T-helper 2 cell treated with Interferon-gamma antibody and Interleukin-4, amounts not matched to agents 5 μg/mL and 100 μg/mL, for 36 hours (primary cell): ENCODE data around the gene IYD.
"Not testable (repeated sequence)": the region's sequence is repeated elsewhere in the genome, so short reads cannot be mapped to it uniquely, and the experiment has no call there.

Source experiments
- DNase-seq: peaks from one replicate; pipeline ENCODE4 v3.0.0; 2021; ENCODE audit warnings: low spot score
- H3K27ac Mint-ChIP-seq: one replicate; pipeline ENCODE4 v1.8.0; 2021; ENCODE audit warnings: mild to moderate bottlenecking, mixed read lengths
- H3K27me3 Mint-ChIP-seq: one replicate; pipeline ENCODE4 v1.8.0; 2021; ENCODE audit warnings: low read depth, mixed read lengths
- H3K36me3 Mint-ChIP-seq: one replicate; pipeline ENCODE4 v1.8.0; 2021; ENCODE audit warnings: low read depth, mixed read lengths
- H3K4me1 Mint-ChIP-seq: one replicate; pipeline ENCODE4 v1.8.0; 2021; ENCODE audit warnings: low read depth, mixed read lengths
- H3K4me3 Mint-ChIP-seq: one replicate; pipeline ENCODE4 v1.8.0; 2022; ENCODE audit warnings: mild to moderate bottlenecking, moderate library complexity, mixed read lengths
- H3K9me3 Mint-ChIP-seq: one replicate; pipeline ENCODE4 v1.8.0; 2021; ENCODE audit warnings: mixed read lengths

Gene IYD

GRCh38 chr6:150366118-150366778 lies 2.6 kb upstream of the IYD start:
- Mint-ChIP-seq H3K27me3 (peaks cover 4% of the 10 kb centered on the region), H3K4me3 (no peak overlapping the region), H3K9me3 (no peaks in the 10 kb centered on the region), H3K4me1 (no peaks in the 10 kb centered on the region), H3K36me3 (no peaks in the 10 kb centered on the region), H3K27ac (no peak overlapping the region)
- no peak for DNase-seq

DNA sequence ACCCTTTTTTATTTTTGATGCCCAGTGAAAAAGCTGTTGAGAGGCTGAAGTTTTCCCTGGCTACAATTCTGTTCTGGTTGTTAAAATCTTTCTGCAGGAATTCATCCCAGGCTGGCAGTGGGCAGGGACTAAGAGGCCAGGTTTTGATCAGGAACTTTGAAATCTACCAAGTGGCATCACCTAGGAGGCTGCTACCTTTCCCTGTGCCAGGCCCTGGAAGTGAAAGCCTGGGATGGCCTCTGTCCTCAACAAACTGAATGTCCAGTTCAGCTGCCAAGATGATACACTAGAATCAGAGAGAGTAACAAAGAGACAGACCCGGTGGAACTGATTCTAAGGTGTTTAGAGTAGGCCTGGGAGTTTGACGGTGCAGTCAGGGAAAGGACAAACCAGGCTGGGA lies 596 bp downstream of the IYD start:
- H3K36me3 Mint-ChIP-seq, result no peaks in the 10 kb centered on the region
- peaks cover 10% of the 10 kb centered on the region for H3K27me3 Mint-ChIP-seq
- no peak overlapping the region for H3K27ac Mint-ChIP-seq
- no peaks in the 10 kb centered on the region for H3K4me1 Mint-ChIP-seq
- no peak for DNase-seq
- no peaks in the 10 kb centered on the region for H3K9me3 Mint-ChIP-seq
- no peak overlapping the region for H3K4me3 Mint-ChIP-seq

DNA sequence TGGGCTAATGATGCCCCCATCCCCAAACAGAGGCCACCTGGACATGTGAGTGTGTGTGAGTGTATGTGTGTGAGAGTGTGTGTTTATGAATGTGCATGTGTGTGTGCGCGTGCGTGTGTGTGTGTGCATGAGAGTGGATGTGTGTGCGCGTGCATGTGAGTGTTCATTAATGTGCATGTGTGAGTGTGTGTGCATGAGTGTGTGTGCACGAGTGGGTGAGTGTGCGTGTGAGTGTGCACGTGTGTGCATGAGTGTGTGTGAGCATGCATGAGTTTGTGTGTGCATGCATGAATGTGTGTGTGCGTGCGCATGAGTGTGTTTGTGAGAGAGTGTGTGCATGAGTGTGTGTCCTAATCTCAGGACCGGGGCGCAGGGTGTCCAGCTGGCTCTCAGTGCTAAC lies 1.3 kb downstream of the IYD start:
- no peak overlapping the region for H3K4me3 Mint-ChIP-seq
- H3K27me3 Mint-ChIP-seq, result peaks cover 10% of the 10 kb centered on the region
- no peak overlapping the region for H3K27ac Mint-ChIP-seq
- H3K36me3 Mint-ChIP-seq, result no peaks in the 10 kb centered on the region
- H3K4me1 Mint-ChIP-seq, result no peaks in the 10 kb centered on the region
- DNase-seq, result no peak
- H3K9me3 Mint-ChIP-seq, result no peaks in the 10 kb centered on the region

- H3K9me3 Mint-ChIP-seq, result no peaks in the 10 kb centered on the region
- no peaks in the 10 kb centered on the region for H3K4me1 Mint-ChIP-seq
- DNase-seq, result no peak
- H3K4me3 Mint-ChIP-seq, result no peak overlapping the region
- no peaks in the 10 kb centered on the region for H3K36me3 Mint-ChIP-seq
- peaks cover 12% of the 10 kb centered on the region for H3K27me3 Mint-ChIP-seq
- H3K27ac Mint-ChIP-seq, result no peak overlapping the region
Observed at GRCh38 chr6:150371356-150371755, 2.5 kb downstream of the IYD start.

DNA sequence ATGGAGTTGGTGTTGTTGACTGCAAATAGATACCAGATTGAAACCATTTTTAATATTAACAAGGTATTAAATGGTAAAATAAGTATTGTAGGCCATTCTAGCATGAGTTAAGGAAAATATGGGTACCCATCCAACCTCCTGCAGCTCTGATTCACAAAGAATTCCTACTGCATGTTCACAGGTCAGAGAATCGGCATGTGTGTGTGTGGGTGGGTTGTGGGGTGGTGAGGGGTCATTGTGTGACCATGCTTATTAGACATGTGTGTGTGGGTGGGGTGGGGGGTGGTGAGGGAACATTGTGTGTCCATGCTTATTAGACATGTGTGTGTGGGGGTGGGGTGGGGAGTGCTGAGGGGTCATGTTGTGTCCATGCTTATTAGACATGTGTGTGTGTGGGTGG lies 3.2 kb downstream of the IYD start:
- H3K27ac Mint-ChIP-seq, result no peak overlapping the region
- H3K36me3 Mint-ChIP-seq, result no peaks in the 10 kb centered on the region
- DNase-seq, result no peak
- no peaks in the 10 kb centered on the region for H3K4me1 Mint-ChIP-seq
- no peaks in the 10 kb centered on the region for H3K9me3 Mint-ChIP-seq
- peaks cover 16% of the 10 kb centered on the region for H3K27me3 Mint-ChIP-seq
- no peak overlapping the region for H3K4me3 Mint-ChIP-seq

GRCh38 chr6:150373260-150373701 lies 4.5 kb downstream of the IYD start:
- H3K36me3 Mint-ChIP-seq, result no peaks in the 10 kb centered on the region
- H3K4me1 Mint-ChIP-seq, result no peaks in the 10 kb centered on the region
- H3K4me3 Mint-ChIP-seq, result no peak overlapping the region
- no peak overlapping the region for H3K27ac Mint-ChIP-seq
- H3K9me3 Mint-ChIP-seq, result no peaks in the 10 kb centered on the region
- peaks cover 20% of the 10 kb centered on the region for H3K27me3 Mint-ChIP-seq
- DNase-seq, result no peak

- DNase-seq, H3K4me1 Mint-ChIP-seq, H3K9me3 Mint-ChIP-seq, H3K4me3 Mint-ChIP-seq, H3K36me3 Mint-ChIP-seq, H3K27ac Mint-ChIP-seq: not testable (repeated sequence)
- peaks cover 26% of the 10 kb centered on the region for H3K27me3 Mint-ChIP-seq
Observed at GRCh38 chr6:150374346-150374745, 5.5 kb downstream of the IYD start.

- H3K4me3 Mint-ChIP-seq, result no peak overlapping the region
- no peak overlapping the region for H3K27ac Mint-ChIP-seq
- DNase-seq, result no peak
- peaks cover 43% of the 10 kb centered on the region for H3K27me3 Mint-ChIP-seq
- H3K9me3 Mint-ChIP-seq, result no peaks in the 10 kb centered on the region
- no peaks in the 10 kb centered on the region for H3K36me3 Mint-ChIP-seq
- H3K4me1 Mint-ChIP-seq, result no peaks in the 10 kb centered on the region
Observed at GRCh38 chr6:150377211-150377781, 8.5 kb downstream of the IYD start.

DNA sequence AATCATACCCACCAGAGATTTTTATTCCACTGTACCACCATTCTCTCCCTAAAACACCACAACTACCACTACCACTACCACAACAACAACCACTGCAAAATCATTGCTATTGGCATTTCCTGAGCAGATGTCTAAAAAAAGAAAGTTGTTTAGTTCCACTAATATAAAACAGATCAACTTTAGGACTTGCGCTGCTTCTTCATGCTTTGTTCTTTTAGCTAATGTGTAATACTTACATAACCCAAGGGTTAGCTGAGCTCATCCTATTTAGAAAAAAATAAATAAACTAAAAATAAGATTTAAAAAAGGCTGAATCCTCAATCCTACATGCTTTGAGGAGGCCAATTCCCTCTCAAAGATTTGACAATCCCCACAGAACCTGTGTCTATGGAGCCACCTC lies 11.4 kb downstream of the IYD start:
- Mint-ChIP-seq H3K9me3 (no peaks in the 10 kb centered on the region), H3K4me3 (no peak overlapping the region), H3K4me1 (no peaks in the 10 kb centered on the region), H3K27me3 (peaks cover 47% of the 10 kb centered on the region), H3K27ac (no peak overlapping the region), H3K36me3 (no peaks in the 10 kb centered on the region)
- DNase-seq, result no peak

DNA sequence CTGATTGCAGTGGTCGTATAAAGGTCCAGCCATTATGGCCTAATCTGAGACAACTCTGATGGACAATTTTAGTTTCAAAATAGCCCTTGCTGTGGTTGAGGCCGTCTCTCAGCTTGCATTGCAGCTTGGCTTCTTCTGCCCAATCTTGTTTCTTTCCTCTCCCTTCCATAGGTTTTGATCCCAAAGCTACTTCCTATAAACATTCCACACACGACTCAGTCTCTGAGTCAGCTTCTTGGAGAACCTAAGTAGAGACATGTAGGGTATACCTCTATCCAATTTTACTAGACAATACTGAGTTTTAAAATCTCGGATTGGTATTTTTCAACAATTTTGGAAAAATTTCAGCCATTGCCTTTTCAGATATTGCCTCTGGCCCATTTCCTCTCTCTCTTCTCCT lies 13.4 kb downstream of the IYD start:
- no peak overlapping the region for H3K27ac Mint-ChIP-seq
- H3K36me3 Mint-ChIP-seq, result no peaks in the 10 kb centered on the region
- H3K4me3 Mint-ChIP-seq, result no peak overlapping the region
- no peak for DNase-seq
- H3K27me3 Mint-ChIP-seq, result peaks cover 44% of the 10 kb centered on the region
- H3K4me1 Mint-ChIP-seq, result no peaks in the 10 kb centered on the region
- no peaks in the 10 kb centered on the region for H3K9me3 Mint-ChIP-seq

- Mint-ChIP-seq H3K4me1 (no peaks in the 10 kb centered on the region), H3K36me3 (no peaks in the 10 kb centered on the region), H3K9me3 (no peaks in the 10 kb centered on the region), H3K27me3 (peaks cover 54% of the 10 kb centered on the region), H3K27ac (no peak overlapping the region), H3K4me3 (no peak overlapping the region)
- DNase-seq, result no peak
Observed at GRCh38 chr6:150391414-150391813, 22.6 kb downstream of the IYD start.

GRCh38 chr6:150391890-150392289 lies 23.1 kb downstream of the IYD start:
- no peak overlapping the region for H3K27ac Mint-ChIP-seq
- H3K27me3 Mint-ChIP-seq, result peaks cover 56% of the 10 kb centered on the region
- no peaks in the 10 kb centered on the region for H3K4me1 Mint-ChIP-seq
- H3K36me3 Mint-ChIP-seq, result no peaks in the 10 kb centered on the region
- no peak for DNase-seq
- no peaks in the 10 kb centered on the region for H3K9me3 Mint-ChIP-seq
- H3K4me3 Mint-ChIP-seq, result no peak overlapping the region

DNA sequence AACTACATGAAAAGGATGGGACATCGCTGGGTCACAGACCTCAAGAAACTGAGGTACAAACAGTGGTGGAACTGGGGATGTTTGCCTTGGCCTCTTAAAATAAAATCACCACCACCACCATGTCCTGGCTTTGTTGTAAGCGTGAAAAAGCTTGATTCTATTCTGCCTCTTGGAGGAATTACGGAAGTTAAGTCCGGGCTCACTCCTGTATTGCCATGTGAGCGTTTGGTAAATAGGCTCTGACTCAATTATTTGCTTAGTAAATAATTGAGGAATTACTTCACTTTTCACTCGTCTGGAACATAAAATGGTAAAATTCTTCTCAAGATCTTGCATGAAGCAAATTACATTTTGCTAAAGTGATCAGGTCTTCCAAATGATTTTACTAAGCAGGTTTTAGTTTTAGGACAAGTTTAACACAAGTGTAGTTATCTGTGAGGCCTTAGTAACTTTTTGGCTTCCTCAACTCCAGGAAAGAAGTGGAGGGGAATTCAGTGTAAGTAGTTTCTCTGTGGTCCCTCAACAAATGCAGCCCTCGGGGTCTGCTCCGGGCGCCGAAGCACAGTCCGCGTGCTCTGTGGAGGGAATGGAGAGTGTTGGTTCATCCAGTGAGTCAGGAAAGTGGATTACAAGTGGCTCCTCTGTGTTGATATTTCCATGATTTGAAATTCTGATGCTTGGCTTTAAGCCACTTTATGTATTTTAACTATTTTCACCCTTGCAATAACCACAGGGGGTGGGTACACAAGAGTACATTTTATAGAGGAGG lies 23.8 kb downstream of the IYD start:
- no peaks in the 10 kb centered on the region for H3K9me3 Mint-ChIP-seq
- H3K4me3 Mint-ChIP-seq, result no peak overlapping the region
- H3K27me3 Mint-ChIP-seq, result peaks cover 53% of the 10 kb centered on the region
- no peak for DNase-seq
- H3K27ac Mint-ChIP-seq, result no peak overlapping the region
- no peaks in the 10 kb centered on the region for H3K4me1 Mint-ChIP-seq
- no peaks in the 10 kb centered on the region for H3K36me3 Mint-ChIP-seq

DNA sequence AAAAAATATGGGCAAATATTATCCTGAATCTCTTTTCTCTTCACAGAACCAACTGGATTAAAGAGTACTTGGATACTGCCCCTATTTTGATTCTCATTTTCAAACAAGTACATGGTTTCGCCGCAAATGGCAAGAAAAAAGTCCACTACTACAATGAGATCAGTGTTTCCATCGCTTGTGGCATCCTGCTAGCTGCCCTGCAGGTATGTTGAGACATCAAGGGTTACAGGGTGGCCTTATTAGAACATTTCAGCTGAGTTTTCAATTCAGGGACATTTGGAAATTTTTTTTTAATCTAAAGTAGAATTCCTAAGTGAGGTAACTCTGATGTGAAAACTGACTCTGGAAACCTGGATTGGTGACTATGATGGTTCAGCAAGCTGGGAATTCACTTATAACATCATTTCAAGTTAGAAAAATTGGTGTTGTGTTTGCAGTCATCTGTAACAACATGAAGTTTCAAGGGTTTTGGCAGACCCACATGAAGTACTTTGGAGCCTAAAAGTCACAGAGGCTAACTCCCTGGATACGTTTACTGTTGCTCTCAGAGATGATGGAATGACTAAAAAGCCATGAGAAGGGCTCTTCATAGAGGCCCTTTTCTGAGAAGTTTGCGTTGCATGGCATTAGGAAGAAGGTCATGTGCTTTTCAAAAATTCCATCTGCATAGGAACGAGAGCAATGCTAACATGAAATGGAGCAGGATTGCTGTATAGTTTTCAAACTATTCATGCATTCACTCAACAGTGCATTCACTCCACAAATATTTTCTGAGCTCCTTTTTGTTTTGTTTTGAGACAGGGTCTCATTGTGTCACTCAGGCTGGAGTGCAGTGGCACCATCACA lies 25.5 kb downstream of the IYD start:
- H3K27me3 Mint-ChIP-seq, result peaks cover 38% of the 10 kb centered on the region

More for the DNA sequence above, 25.5 kb downstream of the IYD start:
- H3K4me1 Mint-ChIP-seq, result no peaks in the 10 kb centered on the region
- H3K9me3 Mint-ChIP-seq, result no peaks in the 10 kb centered on the region
- no peaks in the 10 kb centered on the region for H3K36me3 Mint-ChIP-seq
- no peak for DNase-seq
- no peak overlapping the region for H3K4me3 Mint-ChIP-seq
- H3K27ac Mint-ChIP-seq, result no peak overlapping the region
